Smooth muscle cell (in vitro differentiated cells): ENCODE measurements around the gene CACNA1G. TPM values are rescaled to one million over a fixed set of nuclear protein-coding genes. Genes with fewer than 3 reads are reported as not detected.

Experiments
- DNase-seq: peaks from one replicate; lab custom pipeline; 2025; ENCODE audit not compliant: unreplicated experiment; lab: John Stamatoyannopoulos, UW
- H2AFZ ChIP-seq: fragments of 200-600 bp; sonication (generic); 2 replicates; pipeline ENCODE4 v1.6.0; 2016; ENCODE audit warnings: antibody characterized with exemption, low read depth, mild to moderate bottlenecking
- H3F3A ChIP-seq: fragments of 200-600 bp; sonication (generic); 2 replicates; pipeline ENCODE4 v1.6.0; 2017; ENCODE audit warnings: antibody characterized with exemption, low read depth
- H3K27ac ChIP-seq: fragments of 200-600 bp; sonication (generic); 2 replicates; pipeline ENCODE4 v1.5.1; 2016; ENCODE audit warnings: low read depth, mild to moderate bottlenecking
- H3K27me3 ChIP-seq: fragments of 200-600 bp; sonication (generic); 2 replicates; pipeline ENCODE4 v1.6.1; 2016; ENCODE audit warnings: low read depth, mild to moderate bottlenecking
- H3K36me3 ChIP-seq: fragments of 200-600 bp; sonication (generic); 2 replicates; pipeline ENCODE4 v1.5.1; 2016; ENCODE audit warnings: low read depth
- H3K4me1 ChIP-seq: fragments of 200-600 bp; sonication (generic); 2 replicates; pipeline ENCODE4 v1.5.1; 2016; ENCODE audit warnings: low read depth
- H3K4me2 ChIP-seq: fragments of 200-600 bp; sonication (generic); 2 replicates; pipeline ENCODE4 v1.6.0; 2016; ENCODE audit warnings: mild to moderate bottlenecking
- H3K4me3 ChIP-seq: fragments of 200-600 bp; sonication (generic); 2 replicates; pipeline ENCODE4 v1.5.1; 2016; ENCODE audit warnings: mild to moderate bottlenecking
- H3K79me2 ChIP-seq: fragments of 200-600 bp; sonication (generic); 2 replicates; pipeline ENCODE4 v1.6.0; 2016; ENCODE audit warnings: low read depth, mild to moderate bottlenecking
- H3K9ac ChIP-seq: fragments of 200-600 bp; sonication (generic); 2 replicates; pipeline ENCODE4 v1.6.0; 2016; ENCODE audit warnings: low read depth
- H3K9me3 ChIP-seq: fragments of 200-600 bp; sonication (generic); replicated peaks from 2 replicates; pipeline ENCODE4 v1.5.1; 2016; ENCODE audit warnings: low read depth
- H4K20me1 ChIP-seq: fragments of 200-600 bp; sonication (generic); 2 replicates; pipeline ENCODE4 v1.6.0; 2016; ENCODE audit warnings: low read depth
- WGBS: methylation state at CpG from one replicate; pipeline ENCODE4 v1.1.7; 2016; ENCODE audit warnings: low lambda C conversion rate; 5-methylcytosine and 5-hydroxymethylcytosine counted together
- polyA plus RNA-seq: library from polyadenylated mRNA; unstranded; fragments of >200 nt; fragmentation: Nextera tagmentation; extraction: Ambion mirVana; gene quantifications from 2 replicates; pipeline ENCODE4 v1.2.1, GENCODE V29; 2016
- total RNA-seq: library from RNA; depleted of rRNA; stranded (reverse); fragments of >200 nt; gene quantifications from 2 replicates; pipeline ENCODE4 v1.2.3, GENCODE V29; 2014
- TF ChIP-seq, protein P1 (sequence below): fragments of 200-600 bp; sonication (generic); IDR thresholded peaks from 2 replicates; pipeline ENCODE4 v1.5.1; 2017; ENCODE audit warnings: borderline replicate concordance, mild to moderate bottlenecking, antibody characterized with exemption; ENCODE audit not compliant: insufficient read depth, poor library complexity, severe bottlenecking

CACNA1G gene
- total and polyA plus RNA-seq, 2 experiments from 2014 or later = 1.6 to 1.7 TPM

DNA sequence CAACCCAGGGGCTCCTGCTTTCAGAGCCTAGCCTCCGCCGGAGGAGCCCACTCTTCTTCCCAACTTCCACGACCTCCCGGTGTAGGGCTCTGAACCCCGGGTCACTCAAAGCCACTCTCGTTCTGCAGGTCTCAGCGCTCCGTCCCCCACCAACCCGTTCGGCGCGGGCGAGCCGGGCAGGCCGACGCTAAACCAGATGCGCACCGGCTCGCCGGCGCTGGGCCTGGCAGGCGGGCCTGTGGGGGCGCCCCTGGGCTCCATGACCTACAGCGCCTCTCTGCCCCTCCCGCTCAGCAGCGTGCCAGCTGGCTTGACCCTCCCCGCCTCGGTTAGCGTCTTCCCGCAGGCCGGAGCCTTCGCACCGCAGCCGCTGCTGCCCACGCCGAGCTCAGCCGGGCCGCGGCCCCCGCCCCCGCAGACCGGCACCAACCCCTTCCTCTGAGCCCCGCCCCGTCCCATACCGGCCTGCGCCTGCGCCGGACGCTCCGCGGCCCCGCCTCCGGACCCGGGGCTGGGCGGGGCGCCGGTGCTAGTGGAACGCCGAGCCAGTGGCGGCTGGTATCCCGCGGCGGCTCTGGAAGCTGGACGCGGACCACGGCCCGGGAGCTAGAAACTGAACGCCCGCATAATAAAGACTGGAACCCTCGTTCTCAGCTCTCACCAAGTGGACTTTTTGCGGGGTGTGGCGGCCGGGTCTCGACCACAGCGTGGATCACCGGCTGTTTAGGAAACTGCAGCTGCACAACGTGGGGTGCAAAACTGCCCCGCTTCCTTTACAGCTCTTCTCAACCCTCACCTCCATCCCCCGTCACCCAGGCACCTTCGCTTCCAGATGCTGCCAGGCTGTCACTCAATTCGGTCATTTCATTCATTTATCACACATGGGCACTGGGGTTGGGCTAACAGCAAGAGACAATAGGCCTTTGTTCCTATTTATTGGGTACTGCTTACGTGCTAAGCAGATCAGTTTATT is 18.5 kb upstream of the CACNA1G start:
- no peaks in the 10 kb centered on the region for H3K27me3 ChIP-seq
- peak overlapping the region; percentile 86 for H3K4me2 ChIP-seq
- H3F3A ChIP-seq = no peaks in the 10 kb centered on the region
- H3K4me3 ChIP-seq = peak overlapping the region; percentile 53
- peak overlapping the region; percentile 76 for H2AFZ ChIP-seq
- no peaks in the 10 kb centered on the region for H3K9me3 ChIP-seq
- peak overlapping the region; percentile 39 for H3K9ac ChIP-seq
- H3K27ac ChIP-seq = peak overlapping the region; percentile 2
- H4K20me1 ChIP-seq = no peaks in the 10 kb centered on the region
- H3K36me3 ChIP-seq = no peaks in the 10 kb centered on the region
- TF ChIP-seq, protein P1, sequence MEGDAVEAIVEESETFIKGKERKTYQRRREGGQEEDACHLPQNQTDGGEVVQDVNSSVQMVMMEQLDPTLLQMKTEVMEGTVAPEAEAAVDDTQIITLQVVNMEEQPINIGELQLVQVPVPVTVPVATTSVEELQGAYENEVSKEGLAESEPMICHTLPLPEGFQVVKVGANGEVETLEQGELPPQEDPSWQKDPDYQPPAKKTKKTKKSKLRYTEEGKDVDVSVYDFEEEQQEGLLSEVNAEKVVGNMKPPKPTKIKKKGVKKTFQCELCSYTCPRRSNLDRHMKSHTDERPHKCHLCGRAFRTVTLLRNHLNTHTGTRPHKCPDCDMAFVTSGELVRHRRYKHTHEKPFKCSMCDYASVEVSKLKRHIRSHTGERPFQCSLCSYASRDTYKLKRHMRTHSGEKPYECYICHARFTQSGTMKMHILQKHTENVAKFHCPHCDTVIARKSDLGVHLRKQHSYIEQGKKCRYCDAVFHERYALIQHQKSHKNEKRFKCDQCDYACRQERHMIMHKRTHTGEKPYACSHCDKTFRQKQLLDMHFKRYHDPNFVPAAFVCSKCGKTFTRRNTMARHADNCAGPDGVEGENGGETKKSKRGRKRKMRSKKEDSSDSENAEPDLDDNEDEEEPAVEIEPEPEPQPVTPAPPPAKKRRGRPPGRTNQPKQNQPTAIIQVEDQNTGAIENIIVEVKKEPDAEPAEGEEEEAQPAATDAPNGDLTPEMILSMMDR = no peak
- peaks cover 14% of the 10 kb centered on the region for H3K4me1 ChIP-seq
- peak; percentile 76 for DNase-seq
- WGBS = 6% methylated on average over 65 of the region's 82 CpGs
- no peaks in the 10 kb centered on the region for H3K79me2 ChIP-seq

DNA sequence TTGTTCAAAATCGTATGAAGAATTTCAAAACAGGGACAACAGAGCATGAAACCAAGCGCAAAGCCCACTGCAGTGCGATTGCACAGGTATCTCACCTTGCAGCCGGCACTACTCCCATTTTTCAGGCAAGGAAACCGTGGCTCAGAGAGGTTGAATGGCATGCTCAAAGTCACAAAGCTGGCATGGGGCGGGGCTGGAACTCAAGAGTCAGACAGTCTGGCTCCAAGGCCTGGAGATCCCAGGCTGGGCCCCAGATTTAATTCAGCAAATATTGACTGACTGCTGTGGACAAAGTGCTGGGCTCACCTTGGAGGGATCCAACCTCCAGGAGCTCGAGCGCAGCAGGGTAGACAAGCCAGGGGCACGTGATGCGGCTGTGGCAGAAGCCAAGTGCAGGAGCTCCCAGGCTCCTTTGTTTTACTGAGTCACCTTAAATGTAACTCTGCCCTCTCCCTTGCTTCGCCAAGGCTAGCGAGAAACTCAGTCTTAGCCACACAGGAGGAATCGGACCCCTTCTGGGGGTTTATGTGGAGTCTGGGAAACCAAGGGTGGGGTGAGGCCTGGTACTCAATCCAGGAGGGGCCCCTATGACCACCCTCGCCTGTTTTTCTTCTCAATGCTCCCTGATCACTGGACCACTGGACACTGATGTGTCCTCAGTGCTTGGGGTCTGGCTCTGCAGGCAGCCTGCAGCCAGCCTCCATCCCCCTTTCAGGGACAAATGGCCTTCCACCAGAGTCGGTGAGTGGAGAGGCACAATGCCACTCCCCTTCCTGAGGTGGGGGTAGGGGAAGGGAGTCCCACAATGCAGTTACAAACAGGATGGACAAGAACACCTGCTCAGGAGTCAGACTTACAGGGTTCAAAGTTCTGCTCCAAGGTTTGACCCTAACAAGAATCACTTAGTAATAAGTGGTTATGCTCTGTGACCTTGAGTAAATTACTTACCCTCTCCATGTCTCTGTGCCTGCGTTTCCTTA is 17.4 kb upstream of the CACNA1G start:
- WGBS = 81% methylated on average over 16 of the region's 16 CpGs
- H3K36me3 ChIP-seq = no peaks in the 10 kb centered on the region
- H3K79me2 ChIP-seq = no peaks in the 10 kb centered on the region
- H3K27ac ChIP-seq = peak overlapping the region; percentile 40
- H3K4me3 ChIP-seq = peak overlapping the region; percentile 53
- no peak for DNase-seq
- peak overlapping the region; percentile 86 for H3K4me2 ChIP-seq
- no peaks in the 10 kb centered on the region for H3K9me3 ChIP-seq
- peak overlapping the region; percentile 53 for H2AFZ ChIP-seq
- H3K4me1 ChIP-seq = peaks cover 19% of the 10 kb centered on the region
- no peaks in the 10 kb centered on the region for H3F3A ChIP-seq
- H3K9ac ChIP-seq = peak overlapping the region; percentile 19
- TF ChIP-seq, protein P1 = no peak
- H4K20me1 ChIP-seq = no peaks in the 10 kb centered on the region
- H3K27me3 ChIP-seq = no peaks in the 10 kb centered on the region

DNA sequence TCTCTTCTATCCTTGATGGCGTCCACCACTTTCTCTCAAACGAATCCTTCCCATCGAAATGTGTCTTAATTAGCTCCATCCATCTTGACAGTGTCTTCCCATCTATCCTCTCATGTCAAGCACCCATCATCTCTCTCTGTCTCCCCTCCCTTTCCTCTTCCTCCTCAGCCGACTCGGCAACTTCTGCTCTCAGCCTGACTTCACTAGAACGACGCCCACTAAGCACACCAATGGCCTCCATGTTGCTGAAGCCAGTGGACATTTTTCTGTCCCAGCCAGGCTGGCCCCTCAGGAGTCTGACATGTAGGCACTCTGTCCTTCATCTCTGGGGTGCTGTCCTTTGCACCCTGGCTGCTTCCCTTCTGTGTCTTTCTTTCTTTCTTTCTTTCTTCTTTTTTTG is 16.0 kb upstream of the CACNA1G start:
- no peak overlapping the region for H3K4me3 ChIP-seq

More for the DNA sequence above, 16.0 kb upstream of the CACNA1G start:
- H4K20me1 ChIP-seq = no peaks in the 10 kb centered on the region
- no peaks in the 10 kb centered on the region for H3K27me3 ChIP-seq
- H3K36me3 ChIP-seq = no peaks in the 10 kb centered on the region
- no peak overlapping the region for H3K9ac ChIP-seq
- H2AFZ ChIP-seq = no peak overlapping the region
- H3K4me1 ChIP-seq = peaks cover 19% of the 10 kb centered on the region
- no peaks in the 10 kb centered on the region for H3K79me2 ChIP-seq
- H3K27ac ChIP-seq = no peak overlapping the region
- H3K4me2 ChIP-seq = no peak overlapping the region
- H3K9me3 ChIP-seq = no peaks in the 10 kb centered on the region
- no peaks in the 10 kb centered on the region for H3F3A ChIP-seq
- WGBS = 89% methylated on average over 7 of the region's 7 CpGs
- TF ChIP-seq, protein P1 = no peak
- no peak for DNase-seq
